Endothelial cell of umbilical vein (primary cell): ENCODE data around the gene GCNT1.

ENCODE experiments used
- EZH2 ChIP-seq: IDR thresholded peaks from 2 replicates; pipeline ENCODE4 v1.6.1; 2012; ENCODE audit warnings: borderline replicate concordance, low read depth, mild to moderate bottlenecking, moderate library complexity, low read length, inconsistent platforms; ENCODE audit not compliant: severe bottlenecking
- GATA2 ChIP-seq: IDR thresholded peaks from 2 replicates; pipeline ENCODE4 v1.7.0; 2011; ENCODE audit warnings: low read depth, mild to moderate bottlenecking, moderate library complexity, mixed read lengths, low read length; ENCODE audit not compliant: insufficient read length, insufficient read depth
- JUN ChIP-seq: IDR thresholded peaks from 2 replicates; pipeline ENCODE4 v1.6.1; 2011; ENCODE audit warnings: borderline replicate concordance, low read depth; ENCODE audit not compliant: insufficient read length, insufficient read depth
- POLR2A ChIP-seq: IDR thresholded peaks from 2 replicates; pipeline ENCODE4 v1.6.1; 2012; ENCODE audit warnings: low read depth, mild to moderate bottlenecking, control low read depth, low read length
- POLR2AphosphoS5 ChIP-seq: IDR thresholded peaks from 2 replicates; pipeline ENCODE4 v1.6.1; 2012; ENCODE audit warnings: low read depth, mild to moderate bottlenecking, control low read depth, low read length, moderate library complexity; ENCODE audit not compliant: insufficient read depth
- TF ChIP-seq, protein P1 (sequence below), 2 donors: IDR thresholded peaks; 1 replicate in 1 of 2; 2 replicates in 1 of 2; pipeline ENCODE4 v1.5.1; 2011; ENCODE audit warnings: low read length in 2 of 2, mild to moderate bottlenecking in 2 of 2, moderate library complexity in 2 of 2, control low read depth in 1 of 2, inconsistent platforms in 1 of 2, low read depth in 1 of 2; ENCODE audit not compliant: insufficient read depth in 1 of 2; ENCODE audit errors: extremely low read depth in 1 of 2
- TF ChIP-seq, protein P2 (sequence below): IDR thresholded peaks from 2 replicates; pipeline ENCODE4 v1.6.1; 2011; ENCODE audit not compliant: insufficient read depth, insufficient read length

DNA sequence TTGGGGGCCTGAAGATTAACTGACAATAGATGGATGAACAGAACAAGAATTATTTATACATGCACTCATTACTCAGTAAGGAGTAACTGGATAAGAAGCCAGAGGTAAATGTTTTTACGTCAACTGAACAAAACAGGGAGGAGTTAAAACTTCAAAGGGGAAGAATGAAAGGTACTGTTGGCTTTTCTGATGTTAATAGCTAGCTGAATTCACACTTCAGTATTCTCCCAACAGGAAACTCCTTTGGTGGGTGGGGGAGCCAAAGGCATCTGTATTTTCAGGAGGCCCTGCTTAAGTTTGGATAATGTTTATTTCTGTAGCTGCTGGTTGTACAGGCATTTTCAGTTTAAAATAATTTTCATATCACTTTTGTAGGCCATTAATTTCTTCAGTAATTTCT lies 41.6 kb upstream of the GCNT1 start:
- TF ChIP-seq, protein P1, sequence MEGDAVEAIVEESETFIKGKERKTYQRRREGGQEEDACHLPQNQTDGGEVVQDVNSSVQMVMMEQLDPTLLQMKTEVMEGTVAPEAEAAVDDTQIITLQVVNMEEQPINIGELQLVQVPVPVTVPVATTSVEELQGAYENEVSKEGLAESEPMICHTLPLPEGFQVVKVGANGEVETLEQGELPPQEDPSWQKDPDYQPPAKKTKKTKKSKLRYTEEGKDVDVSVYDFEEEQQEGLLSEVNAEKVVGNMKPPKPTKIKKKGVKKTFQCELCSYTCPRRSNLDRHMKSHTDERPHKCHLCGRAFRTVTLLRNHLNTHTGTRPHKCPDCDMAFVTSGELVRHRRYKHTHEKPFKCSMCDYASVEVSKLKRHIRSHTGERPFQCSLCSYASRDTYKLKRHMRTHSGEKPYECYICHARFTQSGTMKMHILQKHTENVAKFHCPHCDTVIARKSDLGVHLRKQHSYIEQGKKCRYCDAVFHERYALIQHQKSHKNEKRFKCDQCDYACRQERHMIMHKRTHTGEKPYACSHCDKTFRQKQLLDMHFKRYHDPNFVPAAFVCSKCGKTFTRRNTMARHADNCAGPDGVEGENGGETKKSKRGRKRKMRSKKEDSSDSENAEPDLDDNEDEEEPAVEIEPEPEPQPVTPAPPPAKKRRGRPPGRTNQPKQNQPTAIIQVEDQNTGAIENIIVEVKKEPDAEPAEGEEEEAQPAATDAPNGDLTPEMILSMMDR (IDR thresholded peaks at IDR 0.05; ENCODE audit: extremely low read depth in 1 of 2, insufficient read depth in 1 of 2, low read depth in 1 of 2, low read length in 2 of 2): no peak
- TF ChIP-seq, protein P2, sequence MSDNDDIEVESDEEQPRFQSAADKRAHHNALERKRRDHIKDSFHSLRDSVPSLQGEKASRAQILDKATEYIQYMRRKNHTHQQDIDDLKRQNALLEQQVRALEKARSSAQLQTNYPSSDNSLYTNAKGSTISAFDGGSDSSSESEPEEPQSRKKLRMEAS: no peak
- no peak for TF ChIP-seq JUN
- TF ChIP-seq POLR2A: no peak
- TF ChIP-seq GATA2: no peak
- no peak for TF ChIP-seq EZH2
- no peak for TF ChIP-seq POLR2AphosphoS5
